ENCODE results near the gene LNX1. TPM values are rescaled to one million over a fixed set of nuclear protein-coding genes. Genes with fewer than 3 reads are reported as not detected.

Gene LNX1
- total RNA-seq, 4 donors from 2014 or later = 14.5 to 41.0 (median 22.9) TPM

- Histone ChIP-seq H3K27ac (no peak overlapping the region), H3K27me3 (no peaks in the 10 kb centered on the region), H3K9me3 (no peaks in the 10 kb centered on the region), H3K4me3 (no peak overlapping the region), H3K4me1 (peaks cover 0 to 16% (median 10%) of the 10 kb centered on the region in 3 donors), H3K36me3 (peaks cover 0 to 50% (median 0%) of the 10 kb centered on the region in 3 donors)
- WGBS, 2 donors = 89 to 90% methylated on average over 6 of the region's 6 CpGs
- intact Hi-C loops (cut with DNase I) = no loop called here
- DNase-seq = no peak
- TF ChIP-seq POLR2A (IDR thresholded peaks at IDR 0.05) = no peak
- TF ChIP-seq CTCF (IDR thresholded peaks at IDR 0.05) = no peak
These were observed 96.4 kb downstream of the LNX1 start for GRCh38 chr4:53494851-53495250.

GRCh38 chr4:53490965-53491622 lies 100.2 kb downstream of the LNX1 start:
- no peak for DNase-seq
- Histone ChIP-seq H3K9me3 (no peaks in the 10 kb centered on the region), H3K36me3 (peaks cover 0 to 39% (median 0%) of the 10 kb centered on the region in 3 donors), H3K27me3 (peaks cover 0 to 5% (median 0%) of the 10 kb centered on the region in 4 donors), H3K4me3 (no peak overlapping the region), H3K27ac (peak overlapping the region; percentile 20 to 70 (median 32)), H3K4me1 (peaks cover 0 to 23% (median 15%) of the 10 kb centered on the region in 3 donors)
- intact Hi-C loops (cut with DNase I) = no loop called here
- WGBS, 2 donors = 37 to 42% methylated on average over 3 of the region's 3 CpGs
- TF ChIP-seq POLR2A (IDR thresholded peaks at IDR 0.05) (no peak), CTCF (IDR thresholded peaks at IDR 0.05) (peak in 5 of 6 experiments; percentile 50 to 78 (median 55))

GRCh38 chr4:53490161-53490956 lies 100.9 kb downstream of the LNX1 start:
- peak overlapping the region; percentile 20 to 70 (median 34) for H3K27ac ChIP-seq
- intact Hi-C loops (cut with DNase I) = no loop called here
- peaks cover 0 to 31% (median 0%) of the 10 kb centered on the region in 3 donors for H3K36me3 ChIP-seq
- DNase-seq = no peak
- no peak overlapping the region for H3K4me3 ChIP-seq
- H3K9me3 ChIP-seq = no peaks in the 10 kb centered on the region
- peaks cover 0 to 30% (median 19%) of the 10 kb centered on the region in 3 donors for H3K4me1 ChIP-seq
- 43 to 65% methylated on average over 6 of the region's 6 CpGs for WGBS, 2 donors
- H3K27me3 ChIP-seq = peaks cover 0 to 7% (median 0%) of the 10 kb centered on the region in 4 donors
- no peak for TF ChIP-seq POLR2A (IDR thresholded peaks at IDR 0.05)
- TF ChIP-seq CTCF (IDR thresholded peaks at IDR 0.05) = no peak

- peaks cover 0 to 7% (median 0%) of the 10 kb centered on the region in 4 donors for H3K27me3 ChIP-seq
- no peak for DNase-seq
- no peaks in the 10 kb centered on the region for H3K9me3 ChIP-seq
- peaks cover 0 to 40% (median 27%) of the 10 kb centered on the region in 3 donors for H3K4me1 ChIP-seq
- peaks cover 0 to 22% (median 0%) of the 10 kb centered on the region in 3 donors for H3K36me3 ChIP-seq
- TF ChIP-seq CTCF (IDR thresholded peaks at IDR 0.05) (no peak), POLR2A (IDR thresholded peaks at IDR 0.05) (no peak)
- no peak overlapping the region for H3K4me3 ChIP-seq
- peak overlapping the region in 2 of 4 donors; percentile 31 to 38 for H3K27ac ChIP-seq
- intact Hi-C loops (cut with DNase I) = no loop called here
These were observed 101.9 kb downstream of the LNX1 start for GRCh38 chr4:53489279-53489889.
